GM21723 (cell line): ENCODE data around the gene RAB7B.

Experiments used
- ATAC-seq: cut with Tn5 transposase; IDR thresholded peaks from one replicate; pipeline ENCODE4 v1.9.1; 2021; ENCODE audit warnings: mild to moderate bottlenecking, moderate library complexity; ENCODE audit not compliant: unreplicated experiment

The RAB7B gene

DNA sequence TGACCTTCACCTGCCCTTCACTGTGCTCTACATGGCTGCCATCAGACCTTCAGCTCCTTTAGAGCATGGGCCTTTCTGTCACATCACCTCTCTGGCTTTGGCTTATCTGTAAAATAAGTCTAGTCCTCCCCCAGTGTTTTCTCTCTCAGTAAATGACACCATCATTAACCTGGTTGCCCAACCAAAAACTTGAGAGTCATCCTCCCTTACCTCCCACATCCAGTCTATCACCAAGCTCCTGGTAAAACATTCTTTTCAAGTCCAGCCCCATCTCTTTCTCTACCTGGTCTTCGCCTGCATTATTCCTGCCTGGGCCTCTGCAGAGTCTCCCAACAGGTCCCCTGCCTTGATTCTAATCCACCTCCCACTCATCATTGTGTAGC, 73.0 kb downstream of the RAB7B start:
- no peak for ATAC-seq

- no peak for ATAC-seq
These were observed 73.5 kb downstream of the RAB7B start for GRCh38 chr1:205929496-205930194.

- ATAC-seq = no peak
These were observed 74.9 kb downstream of the RAB7B start for GRCh38 chr1:205928317-205928716.

DNA sequence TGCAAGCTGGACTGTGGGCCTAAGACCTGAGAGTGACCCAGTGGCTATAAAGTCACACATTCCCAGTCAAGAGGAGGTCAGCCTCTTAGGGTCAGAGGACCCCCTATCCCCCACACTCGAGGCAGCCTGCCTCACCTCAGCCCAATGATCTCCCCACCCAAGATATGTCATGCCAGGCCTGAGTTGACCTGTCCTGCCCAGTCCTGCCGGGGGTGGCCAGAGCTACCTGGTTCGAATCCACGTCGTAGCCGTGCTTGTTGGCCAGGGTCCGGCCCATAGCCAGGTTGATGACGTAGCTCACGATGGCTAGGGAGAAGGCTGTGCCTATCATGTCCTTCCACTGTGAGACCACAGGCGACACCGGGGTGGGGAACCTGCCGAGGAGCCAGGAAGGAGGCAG, 75.5 kb downstream of the RAB7B start:
- no peak for ATAC-seq

DNA sequence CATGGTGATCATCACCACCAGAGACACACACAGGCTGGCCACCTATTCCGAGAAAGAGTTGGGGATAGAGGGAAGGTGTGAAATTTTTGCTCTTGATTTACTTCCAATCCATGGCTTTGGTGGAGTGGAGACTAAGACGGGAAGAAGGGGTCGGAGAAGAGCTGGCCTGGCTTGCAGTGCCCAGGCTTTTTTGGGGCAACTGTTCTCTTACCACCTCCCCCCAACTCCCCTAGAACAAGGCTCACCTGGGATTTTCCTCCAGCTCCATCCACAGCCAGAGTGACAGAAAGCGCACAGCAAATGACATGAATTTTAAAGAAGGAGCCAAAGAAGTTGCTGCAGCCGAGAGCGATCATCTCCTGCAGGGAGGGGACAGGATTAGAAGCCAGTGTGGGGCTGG, 75.9 kb downstream of the RAB7B start:
- no peak for ATAC-seq
